GM23338 (cell line): ENCODE results near the gene MAN1C1. TPM values are rescaled to one million over a fixed set of nuclear protein-coding genes. Genes with fewer than 3 reads are reported as not detected.

Source experiments
- ATAC-seq: fragments of 200-7000 bp; cut with Tn5 transposase; 3 replicates; pipeline ENCODE4 v1.9.1; 2020
- DNase-seq: peaks from one replicate; pipeline ENCODE4 v3.0.0-alpha.2; 2015; ENCODE audit warnings: low spot score
- H2AFZ ChIP-seq: fragments of 200-600 bp; sonication (generic); 2 replicates; pipeline ENCODE4 v1.8.0; 2016; ENCODE audit warnings: antibody characterized with exemption, mild to moderate bottlenecking, moderate library complexity
- H3F3A ChIP-seq: fragments of 200-600 bp; sonication (generic); replicated peaks from 2 replicates; pipeline ENCODE4 v1.8.0; 2017; ENCODE audit warnings: antibody characterized with exemption, mixed run types, low read depth
- H3K27ac ChIP-seq: fragments of 200-600 bp; sonication (generic); 2 replicates; pipeline ENCODE4 v1.6.1; 2016; ENCODE audit warnings: low read depth
- H3K27me3 ChIP-seq: fragments of 200-600 bp; sonication (generic); 2 replicates; pipeline ENCODE4 v1.8.0; 2016; ENCODE audit warnings: mild to moderate bottlenecking, mixed run types, moderate library complexity; ENCODE audit not compliant: insufficient read depth
- H3K36me3 ChIP-seq: fragments of 200-600 bp; sonication (generic); 2 replicates; pipeline ENCODE4 v1.8.0; 2016; ENCODE audit warnings: mild to moderate bottlenecking; ENCODE audit not compliant: insufficient read depth
- H3K4me1 ChIP-seq: fragments of 200-600 bp; sonication (generic); 2 replicates; pipeline ENCODE4 v1.8.0; 2016; ENCODE audit warnings: mild to moderate bottlenecking, moderate library complexity; ENCODE audit not compliant: insufficient read depth
- H3K4me2 ChIP-seq: fragments of 200-600 bp; sonication (generic); 2 replicates; pipeline ENCODE4 v1.7.1; 2017; ENCODE audit warnings: mixed run types
- H3K4me3 ChIP-seq: fragments of 200-600 bp; sonication (generic); 2 replicates; pipeline ENCODE4 v1.6.1; 2016; ENCODE audit warnings: mixed run types
- H3K79me2 ChIP-seq: fragments of 200-600 bp; sonication (generic); replicated peaks from 2 replicates; pipeline ENCODE4 v1.8.0; 2017; ENCODE audit warnings: mild to moderate bottlenecking; ENCODE audit not compliant: insufficient read depth
- H3K9me2 ChIP-seq: fragments of 200-600 bp; sonication (generic); 2 replicates; pipeline ENCODE4 v1.8.0; 2017; ENCODE audit not compliant: insufficient read depth
- H4K20me1 ChIP-seq: fragments of 200-600 bp; sonication (generic); replicated peaks from 2 replicates; pipeline ENCODE4 v1.8.0; 2017; ENCODE audit warnings: mild to moderate bottlenecking; ENCODE audit not compliant: insufficient read depth
- H3K27ac Mint-ChIP-seq: 2 replicates; pipeline ENCODE4 v1.8.0; 2020; ENCODE audit warnings: inconsistent platforms, mild to moderate bottlenecking, moderate library complexity, mixed read lengths
- H3K27me3 Mint-ChIP-seq: 3 replicates; pipeline ENCODE4 v1.8.0; 2022; ENCODE audit warnings: low read depth, mild to moderate bottlenecking, moderate library complexity, mixed read lengths, inconsistent platforms; ENCODE audit not compliant: insufficient read depth, poor library complexity
- H3K36me3 Mint-ChIP-seq: 3 replicates; pipeline ENCODE4 v1.8.0; 2021; ENCODE audit warnings: low read depth, mild to moderate bottlenecking, inconsistent platforms, moderate library complexity, mixed read lengths
- H3K4me1 Mint-ChIP-seq: 3 replicates; pipeline ENCODE4 v1.8.0; 2020; ENCODE audit warnings: mild to moderate bottlenecking, inconsistent platforms, mixed read lengths
- H3K4me3 Mint-ChIP-seq: 3 replicates; pipeline ENCODE4 v1.8.0; 2021; ENCODE audit warnings: moderate library complexity, mild to moderate bottlenecking, inconsistent platforms, mixed read lengths
- H3K9me3 Mint-ChIP-seq: 3 replicates; pipeline ENCODE4 v1.8.0; 2020; ENCODE audit warnings: moderate library complexity, mild to moderate bottlenecking, inconsistent platforms, mixed read lengths
- CREB1 ChIP-seq: fragments of 250-450 bp; sonication (Bioruptor Pico); IDR thresholded peaks from 2 replicates; pipeline ENCODE4 v1.5.0; 2020; ENCODE audit warnings: low read depth, mild to moderate bottlenecking, moderate library complexity
- ZNF114 ChIP-seq: fragments of 250-450 bp; sonication (Bioruptor Pico); IDR thresholded peaks from 2 replicates; pipeline ENCODE4 v1.5.0; 2020; ENCODE audit warnings: mild to moderate bottlenecking, moderate library complexity
- ZNF462 ChIP-seq: fragments of 250-450 bp; sonication (Bioruptor Pico); IDR thresholded peaks from 2 replicates; pipeline ENCODE4 v1.5.0; 2020; ENCODE audit warnings: mild to moderate bottlenecking, moderate library complexity
- polyA plus RNA-seq: library from polyadenylated mRNA; unstranded; fragments of >200 nt; fragmentation: Nextera tagmentation; extraction: Ambion mirVana; gene quantifications from 2 replicates; pipeline ENCODE4 v1.2.1, GENCODE V29; 2016
- total RNA-seq: library from RNA; depleted of rRNA; stranded (reverse); fragments of >200 nt; shearing (Covaris generic); gene quantifications from 2 replicates; pipeline ENCODE4 v1.2.3, GENCODE V29; 2014
- TF ChIP-seq, protein P1 (sequence below), 2 experiments: fragments of 200-600 bp in 1 of 2; sonication (generic) in 1 of 2; conservative IDR thresholded peaks; 2 replicates each; pipeline versions ENCODE4 v1.5.1 to v1.6.1; 2016 to 2017; ENCODE audit warnings: antibody characterized with exemption in 2 of 2, low read depth in 2 of 2, mild to moderate bottlenecking in 2 of 2, moderate library complexity in 1 of 2

The MAN1C1 gene
- total and polyA plus RNA-seq, 2 experiments from 2014 or later: 5.4 to 13.6 TPM

DNA sequence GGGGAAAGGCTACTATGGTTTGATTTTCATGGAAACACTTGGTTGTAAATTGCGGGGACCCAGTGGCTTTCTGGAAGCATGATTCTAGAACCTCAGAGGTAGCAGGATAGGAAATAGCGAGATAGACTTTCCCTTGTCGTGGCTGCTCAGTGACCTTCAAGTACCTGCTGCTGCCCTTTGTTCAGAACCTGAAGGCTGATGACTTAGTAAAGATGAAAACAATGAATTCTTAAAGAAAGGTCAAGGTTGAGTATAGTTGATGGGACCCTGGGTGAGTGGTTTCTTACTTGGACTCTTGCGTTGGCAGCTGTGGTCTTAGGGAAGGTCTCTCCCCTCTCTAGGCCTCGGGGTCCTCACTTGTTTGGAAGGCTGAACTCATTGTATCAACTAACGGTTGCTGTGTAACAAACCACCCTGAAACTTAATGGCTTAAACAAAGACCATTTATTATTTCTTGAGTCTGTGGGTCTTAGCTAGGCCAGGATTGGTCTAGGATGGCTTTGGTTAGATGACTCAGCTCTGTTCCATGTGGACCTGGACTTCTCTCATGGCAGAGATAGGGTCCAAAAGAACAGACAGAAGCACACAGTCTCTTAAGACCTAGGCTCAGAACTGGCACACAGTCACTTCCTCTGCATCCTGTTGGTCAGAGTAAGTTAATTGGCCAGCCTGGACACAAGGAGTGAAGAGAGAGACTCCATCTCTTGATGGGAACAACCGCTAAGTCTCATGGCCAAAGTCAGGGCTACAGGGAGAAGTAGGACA, 94.2 kb downstream of the MAN1C1 start:
- TF ChIP-seq ZNF114 (CRISPR knock-in tag): no peak
- TF ChIP-seq, protein P1, sequence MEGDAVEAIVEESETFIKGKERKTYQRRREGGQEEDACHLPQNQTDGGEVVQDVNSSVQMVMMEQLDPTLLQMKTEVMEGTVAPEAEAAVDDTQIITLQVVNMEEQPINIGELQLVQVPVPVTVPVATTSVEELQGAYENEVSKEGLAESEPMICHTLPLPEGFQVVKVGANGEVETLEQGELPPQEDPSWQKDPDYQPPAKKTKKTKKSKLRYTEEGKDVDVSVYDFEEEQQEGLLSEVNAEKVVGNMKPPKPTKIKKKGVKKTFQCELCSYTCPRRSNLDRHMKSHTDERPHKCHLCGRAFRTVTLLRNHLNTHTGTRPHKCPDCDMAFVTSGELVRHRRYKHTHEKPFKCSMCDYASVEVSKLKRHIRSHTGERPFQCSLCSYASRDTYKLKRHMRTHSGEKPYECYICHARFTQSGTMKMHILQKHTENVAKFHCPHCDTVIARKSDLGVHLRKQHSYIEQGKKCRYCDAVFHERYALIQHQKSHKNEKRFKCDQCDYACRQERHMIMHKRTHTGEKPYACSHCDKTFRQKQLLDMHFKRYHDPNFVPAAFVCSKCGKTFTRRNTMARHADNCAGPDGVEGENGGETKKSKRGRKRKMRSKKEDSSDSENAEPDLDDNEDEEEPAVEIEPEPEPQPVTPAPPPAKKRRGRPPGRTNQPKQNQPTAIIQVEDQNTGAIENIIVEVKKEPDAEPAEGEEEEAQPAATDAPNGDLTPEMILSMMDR (conservative IDR thresholded peaks at IDR 0.05; ENCODE audit: low read depth in 2 of 2): no peak
- TF ChIP-seq CREB1 (CRISPR knock-in tag): no peak
- no peak for TF ChIP-seq ZNF462 (CRISPR knock-in tag)
- Mint-ChIP-seq H3K4me1 (peaks cover 44% of the 10 kb centered on the region), H3K27me3 (peaks cover 7% of the 10 kb centered on the region), H3K27ac (no peak overlapping the region), H3K4me3 (no peak overlapping the region), H3K36me3 (no peaks in the 10 kb centered on the region), H3K9me3 (peaks cover 2% of the 10 kb centered on the region; the same call in 2 of the 3 replicates)
- ATAC-seq: no peak
- Histone ChIP-seq H3K36me3 (no peaks in the 10 kb centered on the region), H4K20me1 (no peaks in the 10 kb centered on the region), H3K27me3 (no peaks in the 10 kb centered on the region), H3K4me1 (peaks cover 26% of the 10 kb centered on the region), H3K4me3 (no peak overlapping the region), H3K27ac (no peak overlapping the region), H2AFZ (no peak overlapping the region), H3K9me2 (peaks cover 6% of the 10 kb centered on the region; the same call in 1 of the 2 replicates), H3F3A (0 out of 2 replicates have a peak, but pooled peaks cover 3% of the 10 kb centered on the region), H3K4me2 (no peak overlapping the region), H3K79me2 (no peaks in the 10 kb centered on the region)
- no peak for DNase-seq
